GM12878 (cell line): ENCODE data around the gene MPRIP. TPM values are rescaled to one million over a fixed set of nuclear protein-coding genes. Genes with fewer than 3 reads are reported as not detected.

Source experiments
- ATAC-seq: fragments of 200-7000 bp; cut with Tn5 transposase; 3 replicates; pipeline ENCODE4 v1.9.1; 2020; ENCODE audit warnings: mild to moderate bottlenecking, moderate library complexity
- BruUV-seq: library from RNA; stranded (reverse); fragments of 400-500 nt; replicated peaks from 2 replicates; lab custom pipeline; 2021; lab: Mats Ljungman, UMichigan
- CTCF ChIA-PET: fragments of 300-600 bp; sonication (Branson Sonifier 250); formaldehyde crosslinking; extraction: SDS; loops from one replicate; lab custom pipeline; 2021; ENCODE audit warnings: inconsistent platforms; lab: Yijun Ruan, JAX
- POLR2A ChIA-PET: fragments of 350-600 bp; formaldehyde crosslinking; extraction: SDS; loops from one replicate; lab custom pipeline; 2021; ENCODE audit warnings: inconsistent platforms; lab: Charles Lee
- RAD21 ChIA-PET: fragments of 300-600 bp; sonication (Branson Sonifier 250); formaldehyde crosslinking; loops from one replicate; lab custom pipeline; 2023; ENCODE audit warnings: antibody characterized with exemption; ENCODE audit not compliant: unreplicated experiment; lab: Charles Lee
- SMC1A ChIA-PET: fragments of 300-600 bp; sonication (Branson Sonifier 250); formaldehyde crosslinking; loops from one replicate; lab custom pipeline; 2023; ENCODE audit not compliant: unreplicated experiment, uncharacterized antibody; lab: Charles Lee
- DNase-seq: peaks from one replicate; pipeline ENCODE4 v3.0.0-alpha.2; 2011; ENCODE audit warnings: low read depth, low spot score
- FAIRE-seq: peaks from 3 replicates; lab custom pipeline; 2011; peaks lifted over from hg19 to GRCh38; lab: Jason Lieb, UNC
- H2AFZ ChIP-seq: 2 replicates; pipeline ENCODE4 v1.6.0; 2011; ENCODE audit warnings: low read depth, low read length, control low read depth; ENCODE audit not compliant: control insufficient read depth
- H3K27ac ChIP-seq: 2 replicates; pipeline ENCODE4 v1.5.1; 2011; ENCODE audit warnings: control low read depth; ENCODE audit not compliant: control insufficient read depth, insufficient read depth
- H3K27me3 ChIP-seq, 2 experiments: replicated peaks in 1 of 2; 2 replicates each; pipeline versions ENCODE4 v1.6.0 to v1.6.1; 2011; ENCODE audit warnings: low read length in 1 of 2; ENCODE audit not compliant: control insufficient read depth in 2 of 2, insufficient read depth in 2 of 2
- H3K36me3 ChIP-seq, 2 experiments: 2 replicates each; pipeline ENCODE4 v1.5.1; 2011; ENCODE audit warnings: low read length in 1 of 2; ENCODE audit not compliant: control insufficient read depth in 2 of 2, insufficient read depth in 2 of 2
- H3K4me1 ChIP-seq: 2 replicates; pipeline ENCODE4 v1.6.1; 2011; ENCODE audit warnings: mild to moderate bottlenecking, low read length, moderate library complexity, mixed read lengths; ENCODE audit not compliant: control insufficient read depth, insufficient read depth
- H3K4me2 ChIP-seq: 2 replicates; pipeline ENCODE4 v1.6.0; 2011; ENCODE audit warnings: control low read depth; ENCODE audit not compliant: control insufficient read depth, insufficient read depth
- H3K4me3 ChIP-seq: fragments of 200-600 bp; sonication (generic); 2 replicates; pipeline ENCODE4 v1.5.1; 2016
- H3K79me2 ChIP-seq: 2 replicates; pipeline ENCODE4 v1.6.0; 2011; ENCODE audit warnings: low read length; ENCODE audit not compliant: control insufficient read depth, insufficient read depth
- H3K9ac ChIP-seq: 2 replicates; pipeline ENCODE4 v1.8.0; 2011; ENCODE audit warnings: low read length, control low read depth, mixed read lengths; ENCODE audit not compliant: control insufficient read depth, insufficient read depth
- H3K9me3 ChIP-seq: replicated peaks from 3 replicates; pipeline ENCODE4 v1.5.1; 2011; ENCODE audit warnings: mild to moderate bottlenecking, low read length; ENCODE audit not compliant: control insufficient read depth, insufficient read depth
- H4K20me1 ChIP-seq: 2 replicates; pipeline ENCODE4 v1.6.0; 2011; ENCODE audit not compliant: control insufficient read depth, insufficient read depth
- BMI1 ChIP-seq: fragments of 450-650 bp; IDR thresholded peaks from 2 replicates; pipeline ENCODE4 v1.6.1; 2016; ENCODE audit warnings: mild to moderate bottlenecking, moderate library complexity, borderline replicate concordance
- CEBPZ ChIP-seq: fragments of 150-350 bp; IDR thresholded peaks from 2 replicates; pipeline ENCODE4 v1.6.1; 2016; ENCODE audit warnings: low read depth, low read length
- HDAC2 ChIP-seq: fragments of 200-600 bp; sonication (generic); IDR thresholded peaks from 2 replicates; pipeline ENCODE4 v1.6.1; 2017
- IRF4 ChIP-seq: IDR thresholded peaks from 2 replicates; pipeline ENCODE4 v1.6.1; 2011; ENCODE audit warnings: low read depth, low read length
- JUND ChIP-seq: IDR thresholded peaks from 2 replicates; pipeline ENCODE4 v1.6.1; 2012; ENCODE audit warnings: low read depth, mild to moderate bottlenecking, low read length, improper control_type of control experiment, moderate library complexity
- KAT2A ChIP-seq: conservative IDR thresholded peaks from 2 replicates; pipeline ENCODE4 v1.6.1; 2011; ENCODE audit warnings: low read depth, low read length; ENCODE audit not compliant: control insufficient read depth
- MEF2B ChIP-seq: fragments of 450-650 bp; IDR thresholded peaks from 2 replicates; pipeline ENCODE4 v1.6.1; 2018; ENCODE audit warnings: mild to moderate bottlenecking, moderate library complexity; ENCODE audit not compliant: partially characterized antibody, poor library complexity, severe bottlenecking
- NFYA ChIP-seq: IDR thresholded peaks from 2 replicates; pipeline ENCODE4 v1.6.1; 2011; ENCODE audit warnings: low read depth, mild to moderate bottlenecking, low read length, improper control_type of control experiment, borderline replicate concordance
- NFYB ChIP-seq: IDR thresholded peaks from 2 replicates; pipeline ENCODE4 v1.6.1; 2011; ENCODE audit warnings: low read depth, mild to moderate bottlenecking, low read length, improper control_type of control experiment, moderate library complexity; ENCODE audit not compliant: insufficient read depth
- POLR2A ChIP-seq: IDR thresholded peaks from 2 replicates; pipeline ENCODE4 v1.6.1; 2011; ENCODE audit warnings: low read depth, mild to moderate bottlenecking, low read length
- RUNX3 ChIP-seq: IDR thresholded peaks from 2 replicates; pipeline ENCODE4 v1.6.1; 2012; ENCODE audit warnings: low read length, inconsistent platforms
- TCF3 ChIP-seq: IDR thresholded peaks from 2 replicates; pipeline ENCODE4 v1.6.1; 2012; ENCODE audit warnings: low read depth, mild to moderate bottlenecking, low read length, borderline replicate concordance; ENCODE audit not compliant: insufficient read depth
- WGBS: methylation state at CpG from one replicate; pipeline ENCODE4 v1.1.6; 2016; ENCODE audit warnings: low lambda C conversion rate; ENCODE audit not compliant: insufficient replicate concordance, insufficient coverage; ENCODE audit errors: missing lambda C conversion rate; 5-methylcytosine and 5-hydroxymethylcytosine counted together
- in situ Hi-C: fragments of 300-500 bp; cut with MboI; formaldehyde crosslinking; loops from 9 replicates; pipeline ENCODE4 v1.14.3; 2018; ENCODE audit warnings: mixed read lengths
- intact Hi-C: fragments of 100-400 bp; cut with micrococcal nuclease; formaldehyde crosslinking; loops from one replicate; pipeline ENCODE4 v1.14.2; 2022; ENCODE audit not compliant: unreplicated experiment
- polyA plus RNA-seq, 11 experiments: library from polyadenylated mRNA; depleted of rRNA in 4 of 11; unstranded in 6 of 11; stranded (reverse) in 5 of 11; fragments of >200 nt; fragmentation: Nextera tagmentation in 4 of 11; fragmentation: Illumina TruSeq in 1 of 11; extraction: Ambion mirVana in 4 of 11; extraction: Trizol in 1 of 11; gene quantifications; 1 replicate in 1 of 11; 2 replicates in 10 of 11; pipeline versions ENCODE4 v1.2.1 to v1.2.3, GENCODE V29; 2011 to 2016; ENCODE audit warnings: inconsistent platforms in 2 of 11, missing spikeins in 2 of 11, low read depth in 1 of 11
- total RNA-seq, 4 experiments: library from RNA; depleted of rRNA in 3 of 4; stranded (reverse); fragments of >200 nt in 3 of 4; fragmentation: Illumina TruSeq in 1 of 4; extraction: Trizol in 1 of 4; gene quantifications; 2 replicates each; pipeline versions ENCODE4 v1.2.1 to v1.2.3, GENCODE V29; 2013 to 2021

The MPRIP gene
- total and polyA plus RNA-seq, 10 of the 15 experiments (the other 5 are each of a cell fraction or from before 2014, with no cell fraction given): 16.5 to 168 (median 71.7) TPM

DNA sequence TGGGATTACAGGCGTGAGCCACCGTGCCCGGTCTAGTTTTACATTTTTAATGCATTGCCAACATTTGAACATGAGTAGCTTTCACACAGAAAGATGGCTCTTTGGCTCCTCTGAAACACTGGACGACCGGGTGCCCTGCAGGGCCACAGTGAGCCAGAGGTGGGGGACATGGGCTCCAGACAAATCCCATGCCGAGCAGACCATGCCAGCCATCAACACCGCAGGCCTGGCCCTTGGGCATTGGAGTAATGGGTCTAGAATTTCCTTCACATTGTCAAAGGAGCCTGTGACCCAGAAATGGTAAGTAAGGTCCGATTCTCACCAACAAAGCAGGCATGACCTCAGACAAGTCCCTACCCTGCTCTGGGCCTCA lies 21.4 kb upstream of the MPRIP start (continued):
- TF ChIP-seq CEBPZ (no peak), KAT2A (no peak), MEF2B (no peak), NFYB (no peak), RUNX3 (no peak), BMI1 (no peak), TCF3 (no peak), IRF4 (no peak)

DNA sequence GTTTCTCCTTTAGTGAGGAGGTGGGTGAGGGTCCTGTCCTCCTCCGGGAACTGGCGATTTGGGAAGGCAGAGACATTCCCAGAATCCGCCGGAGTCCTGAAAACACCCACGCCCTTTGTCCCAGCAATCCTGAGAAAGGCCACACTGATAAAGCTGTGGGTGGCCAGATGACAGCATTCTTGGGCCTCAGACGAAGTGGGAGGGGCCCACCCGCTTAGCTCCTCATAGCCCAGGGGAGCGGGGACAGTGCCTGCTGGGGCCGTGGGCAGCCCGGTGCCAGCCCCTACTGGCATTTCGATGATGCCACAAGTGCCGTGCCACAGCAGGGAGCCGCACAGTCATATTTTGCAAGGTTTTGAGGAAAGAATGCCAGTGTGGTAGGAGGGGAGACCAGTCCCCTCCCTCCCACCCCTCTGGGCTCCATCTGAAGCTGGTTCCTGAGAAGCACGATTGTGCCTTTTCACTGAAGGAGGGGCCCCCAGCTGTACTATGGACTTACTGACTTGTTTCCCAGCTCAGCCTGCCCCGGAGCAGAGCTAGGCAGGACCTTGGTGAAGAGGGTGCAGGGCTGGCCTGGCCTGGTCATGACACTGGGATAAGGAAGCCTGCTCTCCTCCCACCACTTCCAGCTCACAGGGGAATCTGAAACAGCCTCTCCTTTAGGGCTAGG lies 20.9 kb upstream of the MPRIP start:
- H2AFZ ChIP-seq: no peak overlapping the region
- FAIRE-seq: no peak
- WGBS: 46% methylated on average over 14 of the region's 15 CpGs
- no peak overlapping the region for H3K4me2 ChIP-seq
- peaks cover 7% of the 10 kb centered on the region for H3K4me1 ChIP-seq
- no peak overlapping the region for H3K4me3 ChIP-seq
- ChIA-PET CTCF (interaction anchor here (1.0 kb wide), 1 partner anchor 11 kb away, joined by 3 read pairs; no protein-coding TSS in a partner anchor), POLR2A (no interaction called here), RAD21 (interaction anchor here (1.2 kb wide), 1 partner anchor 30 kb away, joined by 3 read pairs; no protein-coding TSS in a partner anchor), SMC1A (no interaction called here)
- ATAC-seq: no peak
- no peaks in the 10 kb centered on the region for H3K79me2 ChIP-seq
- no TSS peak for BruUV-seq
- no peaks in the 10 kb centered on the region for H3K36me3 ChIP-seq
- intact Hi-C loops (no loop called here), in situ Hi-C loops (no loop called here)
- H3K9me3 ChIP-seq: no peaks in the 10 kb centered on the region
- H4K20me1 ChIP-seq: no peaks in the 10 kb centered on the region
- DNase-seq: no peak
- no peak overlapping the region for H3K9ac ChIP-seq
- no peak overlapping the region for H3K27ac ChIP-seq
- H3K27me3 ChIP-seq: no peaks in the 10 kb centered on the region; a peak in 1 of 4 replicates
- TF ChIP-seq JUND (no peak), POLR2A (no peak), HDAC2 (no peak), NFYA (no peak)
